ENCODE data around the gene TBC1D1.
A peak's percentile ranks its signal among the peaks of the same experiment; 100 is the strongest.

The TBC1D1 gene

GRCh38 chr4:38154681-38155588, 264.1 kb downstream of the TBC1D1 start:
- DNase-seq: peak; percentile 43

- DNase-seq: peak; percentile 41
Observed at GRCh38 chr4:38155589-38156294, 264.9 kb downstream of the TBC1D1 start.

GRCh38 chr4:38157592-38157991, 266.7 kb downstream of the TBC1D1 start:
- DNase-seq: peak; percentile 24

GRCh38 chr4:38160487-38161207, 269.8 kb downstream of the TBC1D1 start:
- DNase-seq: peak; percentile 99

GRCh38 chr4:38161208-38162113, 270.6 kb downstream of the TBC1D1 start:
- peak; percentile 91 for DNase-seq

- DNase-seq: peak; percentile 89
Observed at GRCh38 chr4:38162240-38162784, 271.4 kb downstream of the TBC1D1 start.

GRCh38 chr4:38163216-38164006, 272.5 kb downstream of the TBC1D1 start:
- no peak for DNase-seq

- DNase-seq: peak; percentile 20
Observed at GRCh38 chr4:38164346-38164745, 273.5 kb downstream of the TBC1D1 start.

- DNase-seq: peak; percentile 36
Observed at GRCh38 chr4:38166082-38166481, 275.2 kb downstream of the TBC1D1 start.

- no peak for DNase-seq
Observed at GRCh38 chr4:38166768-38167167, 275.9 kb downstream of the TBC1D1 start.

GRCh38 chr4:38167973-38168372, 277.1 kb downstream of the TBC1D1 start:
- no peak for DNase-seq

- peak; percentile 52 for DNase-seq
Observed at GRCh38 chr4:38169524-38169923, 278.6 kb downstream of the TBC1D1 start.

GRCh38 chr4:38170338-38171169, 279.7 kb downstream of the TBC1D1 start:
- no peak for DNase-seq

- no peak for DNase-seq
Observed at GRCh38 chr4:38172078-38172477, 281.2 kb downstream of the TBC1D1 start.

- DNase-seq: no peak
Observed at GRCh38 chr4:38173935-38174518, 283.1 kb downstream of the TBC1D1 start.

- DNase-seq: no peak
Observed at GRCh38 chr4:38174801-38175200, 283.9 kb downstream of the TBC1D1 start.

GRCh38 chr4:38176165-38176564, 285.3 kb downstream of the TBC1D1 start:
- DNase-seq: no peak

- no peak for DNase-seq
Observed at GRCh38 chr4:38177035-38177546, 286.2 kb downstream of the TBC1D1 start.

- DNase-seq: no peak
Observed at GRCh38 chr4:38177641-38178391, 286.9 kb downstream of the TBC1D1 start.
